ENCODE data around the gene CNPY1.

- TF ChIP-seq CTCF (IDR thresholded peaks at IDR 0.05; ENCODE audit: insufficient read depth, low read depth, low read length) (no peak), EZH2 (IDR thresholded peaks at IDR 0.05; ENCODE audit: insufficient read depth, low read length) (no peak)
These were observed 85.3 kb downstream of the CNPY1 start for GRCh38 chr7:155460926-155461613.
